Activated B cell treated with CpG ODN at 0.5 μM for 24 hours (primary cell): Measurements from ENCODE around the gene ENTPD2. TPM values are rescaled to one million over a fixed set of nuclear protein-coding genes. Genes with fewer than 3 reads are reported as not detected.

Experiments used
- ATAC-seq: fragments of 200-7000 bp; cut with Tn5 transposase; one replicate; pipeline ENCODE4 v1.10.0; 2021; ENCODE audit warnings: low read depth, mild to moderate bottlenecking, moderate library complexity
- CTCF ChIA-PET: fragments of 350-600 bp; sonication (Branson Sonifier 250); formaldehyde crosslinking; loops from one replicate; lab custom pipeline; 2021; ENCODE audit warnings: antibody characterized with exemption; lab: Charles Lee
- POLR2A ChIA-PET: fragments of 350-600 bp; sonication (Branson Sonifier 250); formaldehyde crosslinking; loops from one replicate; lab custom pipeline; 2021; ENCODE audit warnings: antibody characterized with exemption; lab: Charles Lee
- DNase-seq: peaks from one replicate; pipeline ENCODE4 v3.0.0; 2022
- H3K27ac Mint-ChIP-seq: one replicate; pipeline ENCODE4 v1.8.0; 2020; ENCODE audit warnings: mixed read lengths
- H3K27me3 Mint-ChIP-seq: one replicate; pipeline ENCODE4 v1.8.0; 2021; ENCODE audit warnings: mixed read lengths
- H3K36me3 Mint-ChIP-seq: one replicate; pipeline ENCODE4 v1.8.0; 2021; ENCODE audit warnings: low read depth, mixed read lengths
- H3K4me1 Mint-ChIP-seq: one replicate; pipeline ENCODE4 v1.8.0; 2021; ENCODE audit warnings: mixed read lengths
- H3K4me3 Mint-ChIP-seq: one replicate; pipeline ENCODE4 v1.8.0; 2020; ENCODE audit warnings: mild to moderate bottlenecking, mixed read lengths
- H3K9me3 Mint-ChIP-seq: one replicate; pipeline ENCODE4 v1.8.0; 2020; ENCODE audit warnings: mixed read lengths
- intact Hi-C: fragments of 100-400 bp; cut with micrococcal nuclease; formaldehyde crosslinking; loops from one replicate; pipeline ENCODE4 v1.15.1; 2024
- total RNA-seq: library from RNA; stranded (reverse); gene quantifications from 2 replicates; pipeline ENCODE4 v1.2.3, GENCODE V29; 2022
- TF ChIP-seq, protein P1 (sequence below): fragments of 200-600 bp; IDR thresholded peaks from one replicate; pipeline ENCODE4 v1.8.0; 2022; ENCODE audit warnings: antibody characterized with exemption, mild to moderate bottlenecking

The ENTPD2 gene
- total RNA-seq, 1 donor from 2014 or later: not detected

- Mint-ChIP-seq H3K36me3 (peaks cover 9% of the 10 kb centered on the region), H3K27me3 (no peaks in the 10 kb centered on the region), H3K9me3 (no peaks in the 10 kb centered on the region), H3K4me1 (no peaks in the 10 kb centered on the region), H3K4me3 (no peak overlapping the region), H3K27ac (no peak overlapping the region)
- no peak for ATAC-seq
- TF ChIP-seq, protein P1, sequence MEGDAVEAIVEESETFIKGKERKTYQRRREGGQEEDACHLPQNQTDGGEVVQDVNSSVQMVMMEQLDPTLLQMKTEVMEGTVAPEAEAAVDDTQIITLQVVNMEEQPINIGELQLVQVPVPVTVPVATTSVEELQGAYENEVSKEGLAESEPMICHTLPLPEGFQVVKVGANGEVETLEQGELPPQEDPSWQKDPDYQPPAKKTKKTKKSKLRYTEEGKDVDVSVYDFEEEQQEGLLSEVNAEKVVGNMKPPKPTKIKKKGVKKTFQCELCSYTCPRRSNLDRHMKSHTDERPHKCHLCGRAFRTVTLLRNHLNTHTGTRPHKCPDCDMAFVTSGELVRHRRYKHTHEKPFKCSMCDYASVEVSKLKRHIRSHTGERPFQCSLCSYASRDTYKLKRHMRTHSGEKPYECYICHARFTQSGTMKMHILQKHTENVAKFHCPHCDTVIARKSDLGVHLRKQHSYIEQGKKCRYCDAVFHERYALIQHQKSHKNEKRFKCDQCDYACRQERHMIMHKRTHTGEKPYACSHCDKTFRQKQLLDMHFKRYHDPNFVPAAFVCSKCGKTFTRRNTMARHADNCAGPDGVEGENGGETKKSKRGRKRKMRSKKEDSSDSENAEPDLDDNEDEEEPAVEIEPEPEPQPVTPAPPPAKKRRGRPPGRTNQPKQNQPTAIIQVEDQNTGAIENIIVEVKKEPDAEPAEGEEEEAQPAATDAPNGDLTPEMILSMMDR: no peak
- intact Hi-C loops: no loop called here
- ChIA-PET POLR2A (no interaction called here), CTCF (no interaction called here)
- DNase-seq: no peak
Measured at GRCh38 chr9:137015540-137015930, 38.3 kb downstream of the ENTPD2 start.

DNA sequence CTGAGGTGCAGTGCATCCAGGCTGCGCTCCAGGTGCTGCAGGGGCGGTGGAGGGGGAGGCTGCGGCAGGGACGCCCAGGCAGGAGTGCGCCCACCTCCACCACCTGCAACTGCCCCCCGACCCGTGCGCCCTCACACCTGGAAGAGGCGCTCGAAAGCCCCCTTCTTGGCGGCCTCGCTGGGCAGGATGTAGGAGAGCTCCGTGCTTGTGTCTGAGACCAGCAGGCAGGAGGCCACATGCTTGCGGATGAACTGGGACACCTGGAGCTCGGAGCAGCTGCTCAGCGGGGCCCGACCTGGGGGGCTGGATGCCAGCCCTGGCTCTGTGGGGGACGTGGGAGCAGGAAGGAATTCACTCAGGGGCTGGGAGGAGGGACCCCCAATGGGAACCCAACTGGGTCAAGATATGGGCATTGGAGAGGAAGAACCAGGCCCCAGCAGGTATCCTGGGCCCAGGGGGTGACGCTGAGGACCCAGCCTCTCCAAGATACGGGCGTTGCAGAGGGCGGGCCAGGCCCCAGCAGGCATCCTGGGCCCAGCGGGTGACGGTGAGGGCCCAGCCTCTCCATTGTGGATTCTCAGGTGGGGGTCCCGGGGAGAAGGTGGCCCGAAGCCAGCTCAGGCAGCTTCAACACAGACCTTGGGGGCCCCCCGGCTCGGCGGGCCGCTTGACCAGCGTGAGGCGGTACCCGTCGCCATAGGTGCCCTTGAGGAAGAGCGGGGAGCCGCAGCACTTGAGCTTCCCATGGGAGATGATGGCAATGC, 38.9 kb downstream of the ENTPD2 start:
- Mint-ChIP-seq H3K36me3 (peaks cover 9% of the 10 kb centered on the region), H3K27me3 (no peaks in the 10 kb centered on the region), H3K27ac (no peak overlapping the region), H3K4me1 (no peaks in the 10 kb centered on the region), H3K9me3 (no peaks in the 10 kb centered on the region), H3K4me3 (no peak overlapping the region)
- DNase-seq (no peak), ATAC-seq (no peak)
- intact Hi-C loops: no loop called here
- TF ChIP-seq, protein P1: no peak
- ChIA-PET CTCF (no interaction called here), POLR2A (no interaction called here)

DNA sequence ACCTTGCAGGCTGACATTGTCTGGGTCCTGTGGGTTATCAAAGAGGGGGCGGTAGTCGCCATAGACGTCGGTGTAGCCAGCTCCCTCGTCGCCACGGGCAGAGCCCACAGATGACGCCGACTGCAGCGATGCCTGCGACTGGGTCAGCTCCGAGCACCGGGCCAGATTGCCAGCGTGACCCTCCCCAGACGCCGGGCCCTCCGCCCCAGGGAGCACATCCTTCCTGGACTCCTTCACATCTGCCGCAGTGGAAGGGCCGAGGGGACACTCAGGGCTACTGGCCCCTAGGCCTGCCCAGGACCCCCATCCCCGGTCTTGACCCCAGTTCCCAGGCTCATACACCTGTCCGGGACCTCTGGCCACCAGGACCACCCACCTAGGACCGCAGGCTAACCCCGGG, 39.7 kb downstream of the ENTPD2 start:
- H3K9me3 Mint-ChIP-seq: no peaks in the 10 kb centered on the region
- H3K27me3 Mint-ChIP-seq: no peaks in the 10 kb centered on the region
- H3K4me3 Mint-ChIP-seq: no peak overlapping the region
- intact Hi-C loops: no loop called here
- no peak overlapping the region for H3K27ac Mint-ChIP-seq
- DNase-seq (no peak), ATAC-seq (no peak)
- no peaks in the 10 kb centered on the region for H3K4me1 Mint-ChIP-seq
- TF ChIP-seq, protein P1: no peak
- ChIA-PET CTCF (no interaction called here), POLR2A (no interaction called here)
- H3K36me3 Mint-ChIP-seq: peaks cover 8% of the 10 kb centered on the region

GRCh38 chr9:137013571-137013940, 40.3 kb downstream of the ENTPD2 start:
- no peaks in the 10 kb centered on the region for H3K4me1 Mint-ChIP-seq
- H3K36me3 Mint-ChIP-seq: peaks cover 8% of the 10 kb centered on the region
- DNase-seq (no peak), ATAC-seq (no peak)
- no peak overlapping the region for H3K27ac Mint-ChIP-seq
- POLR2A ChIA-PET: no interaction called here
- H3K4me3 Mint-ChIP-seq: no peak overlapping the region
- CTCF ChIA-PET: no interaction called here
- intact Hi-C loops: no loop called here
- no peaks in the 10 kb centered on the region for H3K27me3 Mint-ChIP-seq
- TF ChIP-seq, protein P1: no peak
- no peaks in the 10 kb centered on the region for H3K9me3 Mint-ChIP-seq

- no peak for DNase-seq
- no peaks in the 10 kb centered on the region for H3K4me1 Mint-ChIP-seq
- POLR2A ChIA-PET: no interaction called here
- CTCF ChIA-PET: no interaction called here
- H3K36me3 Mint-ChIP-seq: peaks cover 8% of the 10 kb centered on the region
- no peak for ATAC-seq
- H3K4me3 Mint-ChIP-seq: no peak overlapping the region
- no peak overlapping the region for H3K27ac Mint-ChIP-seq
- no peaks in the 10 kb centered on the region for H3K27me3 Mint-ChIP-seq
- intact Hi-C loops: no loop called here
- TF ChIP-seq, protein P1: no peak
- no peaks in the 10 kb centered on the region for H3K9me3 Mint-ChIP-seq
Measured at GRCh38 chr9:137012694-137013570, 40.9 kb downstream of the ENTPD2 start.
